Mesenteric fat pad (tissue), 1 donor: ENCODE measurements around the gene PALLD. TPM values are rescaled to one million over a fixed set of nuclear protein-coding genes. Genes with fewer than 3 reads are reported as not detected.
"Not testable (repeated sequence)": the region's sequence is repeated elsewhere in the genome, so short reads cannot be mapped to it uniquely, and the experiment has no call there.

ENCODE experiments used
- DNase-seq: peaks from one replicate; pipeline ENCODE4 v3.0.0-alpha.2; 2020; ENCODE audit warnings: low spot score
- total RNA-seq: library from RNA; stranded (reverse); fragmentation: NEBNext Ultra II Directional; extraction: Animal tissue kit (Norgen Biotek cat#: 25700); gene quantifications from one replicate; pipeline ENCODE4 v1.2.1, GENCODE V29; 2021
- donor health status: DM: yes; HTN: yes; CAD: no.

PALLD gene
- total RNA-seq, 1 donor from 2014 or later, result 87.9 TPM

GRCh38 chr4:168696280-168696679 is 199.4 kb downstream of the PALLD start:
- DNase-seq, result no peak

- no peak for DNase-seq
These were observed 200.0 kb downstream of the PALLD start for GRCh38 chr4:168696826-168697225.

DNA sequence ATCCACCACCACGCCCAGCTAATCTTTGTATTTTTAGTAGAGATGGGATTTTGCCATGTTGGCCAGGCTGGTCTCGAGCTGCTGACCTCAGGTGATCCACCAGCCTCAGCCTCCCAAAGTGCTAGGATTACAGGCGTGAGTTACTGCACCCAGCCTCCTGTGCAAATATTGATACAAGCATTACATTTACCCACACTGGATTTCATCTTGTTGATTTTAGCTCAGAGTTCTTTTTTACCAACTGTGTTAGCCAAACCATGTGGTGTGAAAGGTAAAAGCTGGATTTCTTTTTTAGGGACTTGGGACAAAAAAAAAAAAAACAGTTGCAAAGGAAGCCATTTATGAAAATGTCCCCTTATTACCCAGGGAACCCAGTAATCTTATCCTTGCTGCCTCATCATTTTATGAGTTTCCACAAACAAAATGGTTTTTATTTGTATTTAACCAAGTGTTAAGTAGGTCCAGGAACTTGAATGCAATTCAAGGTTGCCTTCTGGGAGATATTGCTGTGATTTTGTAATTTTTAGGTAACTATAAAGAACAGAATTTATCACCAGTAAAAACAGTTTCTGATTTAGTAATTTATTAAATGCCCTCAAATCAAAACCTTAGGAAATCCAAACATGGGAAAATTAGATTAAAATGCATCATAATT is 202.5 kb downstream of the PALLD start:
- no peak for DNase-seq

- no peak for DNase-seq
These were observed 204.2 kb downstream of the PALLD start for GRCh38 chr4:168701061-168701460.

GRCh38 chr4:168702581-168703087 is 205.8 kb downstream of the PALLD start:
- not testable (repeated sequence) for DNase-seq

DNA sequence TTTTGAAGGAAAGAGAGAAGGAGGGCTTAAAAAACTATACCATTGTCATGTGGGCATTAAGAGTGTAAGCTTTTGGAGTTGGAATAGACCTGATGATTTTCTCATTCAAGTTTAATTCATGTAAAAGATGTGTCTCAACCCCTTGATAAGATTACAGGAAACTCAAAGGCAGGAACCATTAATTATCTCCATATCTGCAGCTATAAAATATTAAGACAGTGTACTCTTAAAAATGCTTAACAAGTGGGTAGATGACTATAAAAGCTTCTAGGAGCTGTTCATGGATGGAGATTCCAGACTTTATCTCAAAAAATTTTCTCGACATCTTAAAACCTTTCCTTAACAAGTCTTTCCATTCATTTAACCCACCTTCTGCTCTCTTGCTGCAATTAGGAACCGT is 208.3 kb downstream of the PALLD start:
- DNase-seq, result no peak

DNA sequence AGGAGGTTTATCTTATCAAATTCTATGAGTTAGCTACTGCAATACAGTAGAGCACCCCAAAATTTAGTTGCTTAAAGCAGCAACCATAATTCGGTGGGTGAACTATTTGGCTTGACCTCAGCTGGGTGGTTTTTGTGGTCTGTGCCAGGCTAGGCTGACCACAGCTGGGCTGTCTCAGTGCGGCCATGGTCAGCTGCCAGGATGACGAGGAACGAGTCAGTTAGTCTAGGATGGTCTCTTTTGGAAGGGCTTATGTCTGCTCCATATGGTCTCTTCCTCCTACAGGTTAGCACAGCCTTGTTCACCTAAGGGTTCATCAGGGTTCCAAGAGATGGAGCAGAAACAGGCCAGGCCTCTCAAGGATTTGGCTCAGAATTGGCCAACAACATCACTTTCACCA is 210.4 kb downstream of the PALLD start:
- no peak for DNase-seq

GRCh38 chr4:168708108-168708507 is 211.3 kb downstream of the PALLD start:
- no peak for DNase-seq

DNA sequence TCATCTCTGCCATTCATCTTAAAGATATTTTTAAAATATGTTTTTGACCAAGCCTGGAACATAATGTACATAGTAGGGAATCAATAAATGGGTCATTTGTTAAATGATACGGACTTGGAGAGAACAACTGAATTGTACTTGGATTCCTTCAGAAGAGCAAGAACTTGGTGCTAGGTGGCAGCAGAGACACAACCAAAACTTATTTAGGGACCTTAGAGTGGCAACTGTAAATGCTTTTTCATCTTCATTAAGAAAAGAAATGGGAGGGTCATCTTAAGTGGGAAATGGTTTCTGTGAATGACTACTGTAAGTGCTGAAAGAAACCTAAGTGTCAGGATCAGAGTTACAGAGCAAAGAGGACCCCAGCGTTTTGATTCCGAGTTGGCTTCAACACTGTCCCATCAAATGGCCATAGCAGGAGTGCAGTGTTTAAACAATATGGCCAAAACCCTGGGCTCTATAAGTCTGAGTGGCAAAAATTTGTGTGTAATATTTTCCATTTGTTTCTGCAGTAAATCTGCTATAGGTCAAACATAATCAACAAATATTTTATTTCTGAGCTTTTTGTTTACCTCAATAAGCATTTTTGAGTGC is 213.6 kb downstream of the PALLD start:
- no peak for DNase-seq

- DNase-seq, result no peak
These were observed 214.6 kb downstream of the PALLD start for GRCh38 chr4:168711197-168712140.

- no peak for DNase-seq
These were observed 215.6 kb downstream of the PALLD start for GRCh38 chr4:168712316-168712890.

DNA sequence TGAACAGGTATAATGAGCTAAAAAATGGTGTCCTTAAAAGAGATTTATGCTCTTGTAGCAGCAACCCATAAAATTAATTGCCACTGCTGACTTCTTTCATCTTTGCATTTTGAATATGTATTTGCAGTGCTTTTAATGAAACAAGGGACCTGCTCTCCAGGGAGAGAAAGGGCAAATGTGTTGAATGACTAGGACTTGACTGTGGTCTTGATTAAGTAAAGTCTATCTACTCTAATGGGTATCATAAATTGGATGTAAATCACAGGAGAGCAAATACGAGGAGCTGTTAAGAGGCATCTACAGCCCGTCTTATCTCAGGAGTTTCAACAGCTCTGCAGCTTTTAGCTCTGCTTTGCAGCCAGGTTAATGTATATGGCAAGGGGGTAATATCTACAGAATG is 216.4 kb downstream of the PALLD start:
- no peak for DNase-seq

DNA sequence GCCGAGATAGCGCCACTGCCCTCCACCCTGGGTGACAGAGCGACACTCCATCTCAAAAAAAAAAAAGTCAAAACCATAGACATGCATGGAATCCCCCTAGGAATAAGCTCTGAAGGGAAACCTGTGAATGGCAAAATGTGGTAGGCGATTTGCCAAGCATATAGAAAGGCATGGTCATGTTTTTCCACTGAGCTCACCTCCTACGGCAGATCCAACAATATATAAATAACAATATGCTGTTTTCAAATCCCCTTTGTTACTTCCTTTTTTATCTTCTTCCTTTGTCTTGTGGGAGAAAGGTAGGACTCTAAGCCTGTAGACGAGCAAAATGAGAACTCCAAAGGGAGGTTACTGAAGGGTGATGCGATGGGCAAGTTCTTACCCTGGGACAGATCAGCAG is 219.0 kb downstream of the PALLD start:
- DNase-seq, result no peak

- DNase-seq, result no peak
These were observed 219.7 kb downstream of the PALLD start for GRCh38 chr4:168716406-168717129.

- DNase-seq, result no peak
These were observed 221.0 kb downstream of the PALLD start for GRCh38 chr4:168717847-168718246.

DNA sequence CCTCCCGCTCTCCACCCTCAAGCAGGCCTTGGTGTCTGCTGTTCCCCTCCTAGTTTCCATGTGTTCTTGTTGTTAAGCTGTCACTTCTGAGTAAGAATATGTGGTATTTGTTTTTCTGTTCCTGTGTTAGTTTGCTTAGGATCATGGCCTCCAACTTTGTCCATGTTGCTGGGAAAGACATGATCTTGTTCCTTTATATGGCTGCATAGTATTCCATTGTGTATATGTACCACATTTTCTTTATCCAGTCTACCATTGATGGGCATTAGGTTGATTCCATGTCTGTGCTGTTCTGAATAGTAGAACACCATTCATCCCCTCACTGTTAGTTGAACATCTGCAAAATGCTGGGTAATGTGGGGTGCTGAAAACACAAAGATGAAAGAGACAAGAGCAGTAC is 222.9 kb downstream of the PALLD start:
- no peak for DNase-seq

DNA sequence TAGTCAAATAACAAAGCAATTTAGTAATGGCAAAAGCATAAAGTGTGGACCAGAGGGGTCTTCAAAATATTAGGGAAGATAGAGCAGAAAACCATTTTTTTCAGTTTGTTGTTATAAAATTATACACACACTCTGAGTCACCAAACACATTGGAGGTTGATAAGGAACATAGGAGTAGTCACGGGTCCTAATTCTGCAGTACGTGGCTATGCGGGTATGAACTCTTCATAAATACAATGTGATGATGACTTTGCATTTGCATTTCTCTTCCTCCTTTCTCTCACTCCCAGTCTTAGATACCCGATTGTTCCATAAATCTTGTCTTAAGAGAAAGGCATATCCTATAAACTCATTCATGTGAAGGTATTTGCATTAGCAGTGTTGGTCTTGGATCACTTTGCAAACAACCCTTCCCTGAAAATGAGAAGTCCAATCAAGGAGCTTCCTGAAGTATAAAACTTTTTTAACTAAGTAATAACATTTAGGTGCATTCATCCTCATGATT is 223.6 kb downstream of the PALLD start:
- DNase-seq, result no peak

DNA sequence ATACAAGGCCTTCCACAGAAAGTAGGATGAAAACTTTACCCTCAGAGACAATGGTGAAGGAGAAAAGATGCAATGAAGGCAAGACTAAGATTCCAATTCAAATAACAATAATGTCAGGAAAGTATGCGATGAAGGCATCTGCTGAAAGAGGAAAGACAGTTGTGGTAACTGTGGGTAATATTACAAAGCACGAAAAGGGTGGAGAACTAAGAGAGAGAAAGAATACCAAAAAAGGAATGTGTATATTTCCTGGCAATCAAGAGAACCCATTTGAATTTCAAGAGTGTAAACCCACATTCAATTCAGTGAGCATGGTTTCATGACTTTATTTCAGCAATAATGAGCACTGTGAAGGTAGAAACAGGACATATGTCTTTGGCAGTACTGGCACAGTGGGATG is 225.5 kb downstream of the PALLD start:
- DNase-seq, result no peak

DNA sequence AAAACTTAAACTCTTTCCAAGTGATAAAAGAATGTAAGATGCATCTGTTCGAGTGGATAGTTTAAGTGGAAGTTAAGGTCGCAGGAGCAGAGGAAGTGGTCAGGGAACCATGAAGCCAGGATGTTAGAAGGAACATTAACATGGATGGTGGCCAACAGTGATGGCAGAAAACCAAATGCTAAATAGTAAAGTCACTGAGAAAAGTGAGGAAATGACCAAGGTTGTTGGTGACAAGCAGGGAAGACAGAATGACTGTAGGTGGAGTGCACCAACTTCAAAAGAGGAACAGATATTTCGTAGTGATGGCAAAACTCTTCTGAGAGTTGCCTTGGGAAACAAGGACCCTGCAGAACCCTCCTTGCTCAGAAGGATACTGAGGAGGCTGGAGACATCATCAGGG is 226.2 kb downstream of the PALLD start:
- no peak for DNase-seq

- no peak for DNase-seq
These were observed 226.7 kb downstream of the PALLD start for GRCh38 chr4:168723569-168723968.

DNA sequence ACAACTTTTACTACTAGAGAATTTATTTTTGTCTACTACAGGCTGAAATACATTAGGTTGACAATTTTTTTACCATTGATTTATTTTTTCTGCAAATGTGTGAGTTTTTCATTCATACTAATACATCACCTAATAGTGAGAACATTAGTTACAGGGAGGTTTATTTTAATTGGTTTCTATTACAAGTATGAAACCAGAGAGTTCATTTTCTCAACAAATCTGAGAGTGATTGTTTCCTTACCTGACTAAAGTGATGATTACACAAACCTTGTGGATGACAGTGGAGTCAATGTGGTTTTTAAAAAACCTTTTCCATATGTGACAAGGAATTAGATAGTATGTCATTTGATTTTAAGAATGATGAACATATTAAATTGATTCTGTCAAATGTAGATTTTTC is 227.4 kb downstream of the PALLD start:
- no peak for DNase-seq
